GM12891 (cell line): ENCODE data around the gene OPN1SW.

Experiments used
- DNase-seq: peaks from one replicate; pipeline ENCODE4 v3.0.0; 2011; ENCODE audit warnings: low spot score; ENCODE audit not compliant: insufficient read length
- FAIRE-seq: peaks from 2 replicates; lab custom pipeline; 2011; peaks lifted over from hg19 to GRCh38; lab: Jason Lieb, UNC
- PAX5 ChIP-seq: IDR thresholded peaks from 2 replicates; pipeline ENCODE4 v1.6.1; 2011; ENCODE audit warnings: low read length, moderate library complexity, mild to moderate bottlenecking; ENCODE audit not compliant: insufficient read depth, severe bottlenecking
- POLR2A ChIP-seq: IDR thresholded peaks from 2 replicates; pipeline ENCODE4 v1.6.1; 2011; ENCODE audit warnings: low read depth, low read length, control low read depth
- POLR2AphosphoS5 ChIP-seq: IDR thresholded peaks from 2 replicates; pipeline ENCODE4 v1.6.1; 2011; ENCODE audit warnings: low read depth, low read length, control low read depth
- POU2F2 ChIP-seq: IDR thresholded peaks from 2 replicates; pipeline ENCODE4 v1.6.1; 2011; ENCODE audit warnings: low read depth, mild to moderate bottlenecking, control low read depth, low read length, moderate library complexity
- SPI1 ChIP-seq: IDR thresholded peaks from 2 replicates; pipeline ENCODE4 v1.6.1; 2011; ENCODE audit warnings: low read depth, low read length, control low read depth
- TAF1 ChIP-seq: IDR thresholded peaks from 2 replicates; pipeline ENCODE4 v1.6.1; 2011; ENCODE audit warnings: low read depth, low read length, control low read depth

Gene OPN1SW

DNA sequence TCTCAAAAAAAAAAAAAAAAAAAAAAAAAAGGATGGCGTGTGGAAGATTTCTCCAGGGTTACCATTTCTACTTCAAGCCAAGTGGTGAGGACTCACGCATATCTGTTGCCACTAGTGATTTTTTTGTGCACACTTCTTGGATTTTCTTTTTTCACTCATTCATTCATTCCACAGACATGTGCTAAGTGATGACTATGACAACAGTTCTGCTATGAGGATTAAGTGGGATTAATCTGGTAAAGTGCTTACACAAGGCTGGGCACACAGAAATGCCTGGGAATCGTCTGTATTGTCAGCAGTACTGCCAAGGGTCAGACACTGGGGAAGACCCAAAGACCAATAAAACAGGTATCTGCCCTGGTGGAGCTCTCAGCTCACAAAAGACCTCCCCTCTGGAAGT lies 6.3 kb upstream of the OPN1SW start:
- FAIRE-seq (no peak), DNase-seq (no peak)
- TF ChIP-seq PAX5 (no peak), TAF1 (no peak), POLR2AphosphoS5 (no peak), POU2F2 (no peak), POLR2A (no peak), SPI1 (no peak)

DNA sequence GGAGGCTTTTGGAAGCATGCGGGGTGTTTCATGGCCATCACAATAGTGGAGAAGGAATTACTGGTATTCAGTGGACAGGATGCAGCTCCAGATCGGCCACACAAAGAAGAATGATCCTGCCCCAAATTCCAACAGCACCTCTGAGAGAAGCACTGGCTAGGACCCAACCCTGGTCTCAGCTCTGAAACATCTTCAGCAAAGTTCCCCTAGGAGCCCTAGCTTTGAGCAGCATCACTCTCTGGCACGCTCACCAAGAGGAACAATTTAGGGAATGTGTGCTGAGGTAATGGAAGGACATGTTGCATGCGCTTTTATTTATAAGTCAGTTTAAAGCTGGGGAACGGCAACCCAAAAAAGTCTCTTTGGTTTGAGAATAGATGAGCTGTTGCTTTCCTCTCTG lies 5.5 kb upstream of the OPN1SW start:
- no peak for FAIRE-seq
- DNase-seq, result no peak
- TF ChIP-seq PAX5 (no peak), SPI1 (no peak), TAF1 (no peak), POLR2AphosphoS5 (no peak), POLR2A (no peak), POU2F2 (no peak)

DNA sequence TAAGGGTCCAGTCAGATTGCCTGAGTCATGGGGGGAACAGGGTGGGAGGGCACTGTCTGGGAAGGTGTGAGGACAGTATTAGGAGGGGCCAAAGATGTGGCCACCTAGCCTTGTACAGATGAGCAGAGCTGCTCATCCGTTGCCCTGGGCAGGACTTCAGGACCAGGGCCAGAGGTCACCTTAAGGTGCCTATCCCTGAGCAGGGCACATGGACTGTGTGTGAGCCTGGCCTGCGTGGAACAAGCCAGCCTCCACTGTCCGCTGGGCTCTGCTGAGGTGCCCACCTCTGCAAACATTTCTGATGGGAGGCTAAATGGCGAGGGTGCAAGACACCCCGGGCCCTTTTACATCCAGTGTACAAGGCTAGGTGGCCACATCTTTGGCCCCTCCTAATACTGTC lies 3.4 kb upstream of the OPN1SW start:
- DNase-seq (no peak), FAIRE-seq (no peak)
- TF ChIP-seq POU2F2, result no peak
- TF ChIP-seq TAF1, result no peak
- no peak for TF ChIP-seq PAX5
- no peak for TF ChIP-seq POLR2AphosphoS5
- TF ChIP-seq POLR2A, result no peak
- TF ChIP-seq SPI1, result no peak

DNA sequence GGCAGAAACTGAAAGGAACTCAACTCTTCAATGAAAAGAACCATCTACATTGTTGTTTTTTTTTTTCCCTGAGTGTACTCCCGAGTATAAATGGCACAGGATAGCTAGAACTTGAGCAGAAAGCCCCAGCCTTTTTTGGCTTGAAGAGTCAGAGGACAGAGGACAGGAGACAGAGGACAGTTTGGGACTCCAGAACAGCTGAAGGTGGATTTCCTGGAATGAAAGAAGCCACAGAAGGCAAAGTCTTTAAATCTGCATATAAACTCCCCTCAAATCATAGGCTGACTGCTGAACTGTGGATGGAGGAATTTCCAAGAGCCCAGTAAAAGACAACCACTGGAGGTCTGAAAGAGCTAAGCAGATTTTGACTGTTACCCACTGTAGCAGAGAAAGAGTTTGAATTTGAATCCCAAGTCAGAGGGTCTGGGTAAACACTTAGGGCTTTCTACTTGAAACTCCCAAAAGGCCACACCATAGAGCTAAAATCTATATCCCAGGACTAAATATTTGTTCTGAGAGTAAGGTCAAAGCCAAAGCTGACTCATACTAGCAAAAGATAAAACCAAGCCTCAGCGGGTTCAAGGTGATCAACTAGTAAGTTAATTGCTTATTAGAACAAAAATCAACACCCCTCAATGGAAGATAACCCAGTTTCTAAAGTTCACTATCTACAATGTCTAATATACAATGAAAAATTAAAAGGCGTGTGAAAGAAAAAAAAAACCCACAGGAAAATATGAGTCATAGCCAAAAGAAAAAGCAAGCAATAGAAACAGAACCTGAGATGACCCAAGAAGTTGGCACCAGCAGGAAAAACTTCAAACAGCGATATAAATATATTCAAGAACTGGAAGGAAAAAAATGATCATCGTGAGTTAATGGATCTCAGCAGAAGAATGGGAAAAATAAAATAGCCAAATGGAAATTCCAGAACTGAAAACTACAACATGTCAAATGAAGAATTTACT lies 1.8 kb upstream of the OPN1SW start:
- FAIRE-seq (no peak), DNase-seq (no peak)
- TF ChIP-seq POLR2AphosphoS5 (no peak), PAX5 (no peak), POU2F2 (no peak), TAF1 (no peak), POLR2A (no peak), SPI1 (no peak)

DNA sequence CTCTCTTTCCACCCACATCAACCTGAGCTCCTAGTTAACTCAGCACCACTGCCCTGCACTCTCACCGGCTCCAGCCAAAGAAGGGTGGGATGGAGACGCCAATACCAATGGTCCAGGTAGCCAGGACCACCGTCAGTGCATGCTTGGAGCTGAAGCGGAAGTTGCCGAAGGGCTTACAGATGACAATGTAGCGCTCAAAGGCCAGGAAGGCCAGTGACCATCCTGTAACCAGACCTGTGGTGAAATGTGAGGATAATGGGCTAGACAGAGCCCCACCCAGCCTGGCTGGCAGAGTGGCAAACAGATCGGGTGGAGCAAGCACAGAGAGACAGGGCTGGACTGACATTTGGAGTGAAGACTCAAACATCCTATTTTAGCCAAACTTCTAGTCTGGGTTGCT lies 673 bp downstream of the OPN1SW start:
- FAIRE-seq, result no peak
- TF ChIP-seq POLR2A (no peak), TAF1 (no peak), SPI1 (no peak), POU2F2 (no peak), POLR2AphosphoS5 (no peak), PAX5 (no peak)
- no peak for DNase-seq

- no peak for FAIRE-seq
- no peak for TF ChIP-seq PAX5
- no peak; the same call in 1 of the 2 replicates for TF ChIP-seq POLR2AphosphoS5
- no peak for TF ChIP-seq POU2F2
- TF ChIP-seq TAF1, result no peak
- no peak for TF ChIP-seq POLR2A
Measured at GRCh38 chr7:128774029-128774689, 1.4 kb downstream of the OPN1SW start.

GRCh38 chr7:128773604-128774003 lies 2.0 kb downstream of the OPN1SW start:
- TF ChIP-seq POU2F2 (no peak), TAF1 (no peak), POLR2AphosphoS5 (peak; percentile 58; the same call in 1 of the 2 replicates), POLR2A (peak; percentile 37; the same call in 1 of the 2 replicates), PAX5 (no peak), SPI1 (no peak)
- FAIRE-seq (no peak), DNase-seq (no peak)

More at GRCh38 chr7:128774029-128774689, 1.4 kb downstream of the OPN1SW start:
- no peak for DNase-seq

- TF ChIP-seq TAF1 (no peak), PAX5 (no peak)
- FAIRE-seq, result no peak
- DNase-seq, result no peak
Measured at GRCh38 chr7:128770233-128770632, 5.4 kb downstream of the OPN1SW start.

DNA sequence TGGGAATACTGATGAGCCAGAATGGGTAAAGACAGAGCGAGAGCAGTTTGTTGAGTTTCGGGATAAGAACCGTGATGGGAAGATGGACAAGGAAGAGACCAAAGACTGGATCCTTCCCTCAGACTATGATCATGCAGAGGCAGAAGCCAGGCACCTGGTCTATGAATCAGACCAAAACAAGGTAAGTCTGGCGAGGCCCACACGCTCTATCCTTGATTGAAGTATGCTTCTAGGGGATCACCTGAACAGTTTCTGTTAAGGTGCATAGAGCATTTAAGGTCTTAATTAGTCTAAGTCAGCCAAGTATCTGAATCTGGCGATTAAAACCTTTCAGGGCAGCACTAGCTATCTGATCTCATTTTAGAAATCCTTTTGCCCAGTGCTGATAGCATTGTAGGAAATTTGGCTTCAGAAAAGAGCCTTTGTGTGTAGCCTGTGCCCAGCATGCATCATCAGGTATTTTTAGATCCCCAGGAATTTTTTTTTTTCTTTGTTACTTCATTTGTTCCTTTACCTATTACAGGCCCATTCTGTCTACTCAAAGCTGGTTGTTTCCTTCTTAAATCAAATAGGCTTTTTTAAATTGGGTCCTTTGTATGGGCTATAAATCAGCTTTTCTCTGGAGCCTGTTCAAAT lies 8.0 kb downstream of the OPN1SW start:
- DNase-seq (no peak), FAIRE-seq (no peak)
- TF ChIP-seq SPI1 (no peak), TAF1 (no peak), PAX5 (no peak)

- DNase-seq, result no peak
- TF ChIP-seq POU2F2 (no peak), TAF1 (no peak)
Measured at GRCh38 chr7:128763541-128763940, 12.1 kb downstream of the OPN1SW start.

GRCh38 chr7:128759242-128759641 lies 16.4 kb downstream of the OPN1SW start:
- DNase-seq (no peak), FAIRE-seq (no peak)
- TF ChIP-seq TAF1 (no peak), POLR2A (no peak)

More at GRCh38 chr7:128763541-128763940, 12.1 kb downstream of the OPN1SW start:
- no peak for FAIRE-seq
